SKM-1 treated with dmso at 0.1 percent for 144 hours (cell line): ENCODE results near the gene FCHSD2.

Experiments
- DNase-seq: peaks from one replicate; lab custom pipeline; 2025; ENCODE audit not compliant: unreplicated experiment; lab: John Stamatoyannopoulos, UW

FCHSD2 gene

DNA sequence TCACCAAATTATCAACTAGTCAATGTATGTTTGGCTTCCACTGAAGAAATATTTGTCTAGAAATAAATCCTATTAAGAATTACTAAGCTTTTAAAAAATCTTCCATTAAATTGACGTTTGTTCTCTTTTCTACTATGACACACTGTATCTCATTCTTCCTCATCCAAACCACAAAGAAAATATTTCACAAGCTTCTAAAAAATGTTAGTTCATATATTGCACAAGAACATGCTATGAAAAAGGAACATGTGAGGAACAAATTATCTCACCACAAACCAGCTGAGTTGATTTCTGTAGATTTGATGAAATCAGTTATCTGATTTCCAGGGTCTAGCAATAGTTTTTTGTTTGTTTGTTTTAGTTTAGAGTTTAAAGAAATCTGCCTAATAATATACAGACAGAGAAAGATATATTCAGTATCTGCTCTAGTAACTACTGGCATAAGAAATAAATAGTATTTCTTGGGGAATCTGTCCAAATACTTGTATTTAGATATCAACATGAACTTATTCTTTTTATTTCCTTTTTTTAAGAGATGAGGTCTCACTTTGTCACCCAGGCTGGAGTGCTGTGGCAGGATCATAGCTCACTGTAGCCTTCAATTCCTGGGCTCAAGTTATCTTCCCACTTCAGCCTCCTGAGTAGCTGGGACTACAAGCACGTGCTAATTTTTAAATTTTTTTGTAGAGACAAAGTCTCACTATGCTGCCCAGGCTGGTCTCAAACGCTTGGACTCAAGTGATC lies 166.2 kb downstream of the FCHSD2 start:
- peak; percentile 97 for DNase-seq

DNA sequence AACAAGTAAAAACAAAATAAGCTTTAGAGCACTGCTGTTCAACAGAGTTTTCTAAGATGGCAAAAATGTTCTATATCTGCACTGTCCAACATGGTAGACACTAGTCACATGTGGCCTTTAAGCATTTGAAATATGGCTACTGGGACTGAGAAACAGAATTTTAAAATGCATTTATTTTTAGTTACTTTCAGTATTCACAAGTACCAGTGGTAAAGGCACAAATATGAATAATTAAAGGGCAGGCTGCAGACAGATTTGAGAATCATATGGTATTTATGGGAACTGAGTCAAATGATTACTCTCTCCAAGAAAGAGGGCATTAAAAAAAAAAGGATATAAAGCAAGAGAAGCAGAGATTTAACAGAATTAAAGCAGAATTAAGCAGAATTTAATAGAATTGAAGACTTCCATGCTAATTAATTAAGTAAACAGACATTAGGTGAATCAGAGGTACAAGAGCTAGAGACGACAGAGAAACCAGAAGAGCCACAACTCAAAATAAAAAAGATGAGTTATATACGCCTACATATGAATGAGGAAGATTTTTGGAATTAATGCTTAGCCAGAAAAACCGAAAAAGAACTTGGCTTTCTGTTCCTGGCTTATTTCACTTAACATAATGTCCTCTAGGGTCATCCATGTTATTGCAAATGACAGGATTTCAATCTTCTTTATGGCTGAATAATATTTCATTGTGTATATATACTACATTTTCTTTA lies 167.5 kb downstream of the FCHSD2 start:
- no peak for DNase-seq

DNA sequence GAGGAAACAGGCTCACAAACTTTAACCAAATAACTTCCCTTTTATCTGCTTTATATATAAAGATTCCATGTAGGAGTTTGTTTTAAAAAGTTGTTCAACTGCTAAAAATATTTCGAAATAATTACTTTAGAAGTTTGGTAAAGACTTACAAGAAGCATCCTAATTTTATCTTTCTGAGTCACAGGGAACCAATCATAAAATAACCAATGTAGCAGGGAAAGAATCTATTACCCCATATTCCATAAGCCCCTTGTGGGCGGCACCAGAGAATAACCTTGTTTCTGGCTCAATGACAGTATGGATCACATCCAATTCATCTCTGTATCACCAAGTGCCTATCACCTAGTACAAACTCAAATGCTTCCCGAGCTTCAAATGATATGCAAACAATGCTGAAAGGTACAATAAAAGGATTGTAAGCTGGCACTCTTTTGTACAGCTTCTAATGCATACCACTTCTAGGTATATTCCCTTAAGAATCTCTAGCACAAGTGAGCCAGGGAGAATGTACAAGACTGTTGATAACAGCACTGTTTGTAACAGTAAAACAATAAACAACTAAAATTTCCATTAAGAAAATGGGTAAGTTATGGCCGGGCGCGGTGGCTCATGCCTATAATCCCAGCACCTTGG lies 169.5 kb downstream of the FCHSD2 start:
- no peak for DNase-seq

DNA sequence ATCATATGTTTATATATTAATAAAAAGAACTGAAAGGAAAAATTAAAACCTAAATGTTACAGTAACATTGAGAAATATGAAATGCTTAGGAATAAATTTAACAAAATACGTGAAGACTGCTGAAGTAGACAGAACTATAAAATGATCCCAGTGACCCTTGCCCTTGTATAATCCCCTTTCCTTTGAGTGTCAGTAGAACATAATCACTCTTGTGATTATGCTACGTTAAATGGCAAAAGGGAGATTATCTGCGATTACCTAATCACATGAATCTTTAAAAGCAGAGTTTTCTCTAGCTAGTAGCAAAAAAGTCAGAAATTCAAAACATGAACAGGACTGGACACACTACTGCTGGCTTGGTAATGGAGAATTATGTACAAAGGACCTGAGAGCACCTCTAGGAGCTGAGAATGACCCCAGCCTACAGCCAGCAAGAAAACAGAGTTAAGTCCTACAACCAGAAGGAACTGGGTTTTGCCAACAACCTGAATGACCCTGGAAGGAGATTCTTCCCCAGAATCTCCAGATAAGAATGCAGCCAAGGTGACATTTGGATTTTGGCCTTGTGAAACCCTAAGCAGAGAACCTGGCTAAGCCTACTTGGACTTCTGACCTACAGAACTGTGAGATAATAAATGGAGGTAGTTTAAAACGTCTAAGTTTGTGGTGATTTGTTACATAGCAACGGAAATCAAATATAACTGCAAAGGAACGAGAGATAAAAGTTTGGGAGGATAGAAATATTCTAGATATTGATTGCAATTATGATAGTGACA lies 170.7 kb downstream of the FCHSD2 start:
- DNase-seq, result no peak

DNA sequence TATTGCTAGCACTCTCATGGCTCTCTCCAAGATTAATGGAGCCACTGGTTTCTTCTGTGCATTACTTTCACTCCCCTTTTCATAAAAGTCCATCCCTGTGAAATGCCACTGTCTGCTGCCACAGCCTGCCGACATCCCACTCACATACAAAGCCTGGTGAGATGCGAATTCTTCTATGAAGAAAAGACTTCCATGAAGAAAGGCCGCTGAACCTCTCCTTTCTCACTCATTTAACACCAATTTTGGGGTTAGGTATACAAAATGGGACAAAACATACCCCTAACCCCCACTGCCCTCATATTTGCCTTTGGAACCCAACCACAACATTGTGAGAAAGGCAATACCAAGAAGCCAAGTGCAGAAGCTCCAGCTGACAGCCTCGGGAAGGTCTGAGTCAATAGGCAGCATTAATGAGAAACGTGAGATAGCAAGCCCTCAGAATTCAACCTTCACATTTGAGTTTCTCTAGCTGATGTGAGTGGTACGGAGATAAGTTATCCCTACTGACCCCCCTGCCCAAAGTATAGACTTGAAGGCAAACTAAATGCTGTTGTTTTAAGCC lies 171.5 kb downstream of the FCHSD2 start:
- no peak for DNase-seq

DNA sequence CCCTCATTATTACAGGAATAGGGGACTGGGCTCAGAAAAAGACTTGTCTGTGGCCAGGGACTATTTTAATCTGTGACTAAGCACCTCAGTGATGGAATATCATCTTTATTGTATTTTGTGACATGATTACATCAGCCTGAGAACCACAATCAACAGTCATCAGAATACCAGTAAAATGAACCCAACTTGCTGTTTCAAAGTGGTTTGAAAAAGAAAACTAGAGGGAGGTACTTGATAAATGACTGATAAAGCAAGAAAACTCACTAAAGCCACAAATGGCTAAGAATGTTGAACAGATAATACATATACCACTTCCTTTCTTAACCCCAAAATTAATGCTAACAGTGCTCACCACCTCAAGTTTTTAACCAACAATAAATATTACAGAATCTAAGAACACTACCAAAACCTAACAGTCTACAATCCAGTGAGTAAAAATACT lies 172.2 kb downstream of the FCHSD2 start:
- no peak for DNase-seq

DNA sequence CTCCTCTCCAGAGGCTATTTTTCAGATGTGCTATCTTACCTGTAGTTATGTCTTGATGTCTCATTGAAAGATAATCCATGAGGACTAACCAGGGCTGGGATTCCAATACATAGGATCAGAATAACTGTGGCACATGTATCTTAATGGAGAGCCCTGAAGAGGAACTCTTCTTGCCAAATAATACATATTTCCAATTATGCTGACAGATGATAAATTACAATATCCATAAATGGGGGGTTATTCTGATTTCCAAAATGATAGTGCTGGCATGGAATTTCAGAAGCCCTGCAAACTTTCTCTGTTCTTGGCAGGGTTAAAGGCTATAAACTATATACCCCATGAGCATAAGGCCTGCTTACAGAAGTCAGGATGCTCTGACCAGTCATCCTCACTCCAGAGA lies 173.7 kb downstream of the FCHSD2 start:
- DNase-seq, result no peak

DNA sequence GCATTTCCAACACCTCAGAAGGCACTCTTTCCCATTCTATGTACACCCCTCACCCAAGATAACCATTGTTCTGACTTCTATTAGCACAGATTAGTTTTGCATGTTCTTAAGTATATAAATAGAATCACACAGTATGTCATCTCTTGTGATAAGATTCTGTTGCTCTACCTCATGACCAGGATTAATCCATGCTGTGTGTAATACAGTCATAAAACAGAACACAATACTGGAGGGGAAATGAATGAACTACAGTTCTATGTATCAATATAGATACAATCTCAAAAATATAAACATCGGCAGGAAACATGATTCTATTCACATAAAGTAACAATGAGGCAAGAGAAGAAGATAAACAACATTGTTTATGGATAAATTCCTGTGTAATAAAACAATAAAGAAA lies 176.4 kb downstream of the FCHSD2 start:
- DNase-seq, result no peak

DNA sequence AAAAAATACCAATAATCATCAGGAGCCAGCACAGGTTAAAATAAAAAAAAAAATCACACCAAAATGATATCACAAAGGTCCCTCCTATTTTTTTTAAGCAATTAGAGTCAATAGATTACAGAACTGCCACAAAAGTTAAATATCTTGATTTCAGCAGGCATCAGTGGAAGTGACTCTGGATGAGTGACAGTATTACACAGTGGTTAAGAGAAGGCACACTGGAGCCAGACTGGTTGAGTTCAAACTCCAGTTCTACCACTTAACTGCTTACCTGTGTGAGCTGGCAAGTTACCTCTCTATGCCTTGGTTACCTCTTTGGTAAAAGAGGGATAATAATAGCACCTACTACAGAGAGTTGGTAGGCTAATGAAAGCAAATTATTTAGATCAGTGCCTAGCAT lies 179.4 kb downstream of the FCHSD2 start:
- DNase-seq, result no peak

DNA sequence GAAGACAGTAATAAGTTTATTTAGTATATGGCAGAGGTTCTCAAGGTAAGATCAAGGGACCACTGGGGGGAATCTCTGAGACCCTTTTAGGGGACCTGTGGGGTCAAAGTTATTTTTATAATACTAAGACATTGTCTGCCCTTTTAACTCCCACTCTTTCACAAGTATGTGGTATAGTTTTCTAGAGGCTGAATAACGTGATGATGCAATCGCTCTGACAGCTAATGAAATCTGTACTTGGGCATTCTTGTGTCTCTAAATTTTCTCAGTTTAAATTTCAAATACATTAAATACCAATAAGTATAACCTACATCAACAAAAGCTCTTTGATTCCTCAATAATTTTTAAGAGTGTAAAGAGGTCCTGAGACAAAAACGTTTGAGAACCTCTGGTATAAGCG lies 180.0 kb downstream of the FCHSD2 start:
- DNase-seq, result peak; percentile 26

DNA sequence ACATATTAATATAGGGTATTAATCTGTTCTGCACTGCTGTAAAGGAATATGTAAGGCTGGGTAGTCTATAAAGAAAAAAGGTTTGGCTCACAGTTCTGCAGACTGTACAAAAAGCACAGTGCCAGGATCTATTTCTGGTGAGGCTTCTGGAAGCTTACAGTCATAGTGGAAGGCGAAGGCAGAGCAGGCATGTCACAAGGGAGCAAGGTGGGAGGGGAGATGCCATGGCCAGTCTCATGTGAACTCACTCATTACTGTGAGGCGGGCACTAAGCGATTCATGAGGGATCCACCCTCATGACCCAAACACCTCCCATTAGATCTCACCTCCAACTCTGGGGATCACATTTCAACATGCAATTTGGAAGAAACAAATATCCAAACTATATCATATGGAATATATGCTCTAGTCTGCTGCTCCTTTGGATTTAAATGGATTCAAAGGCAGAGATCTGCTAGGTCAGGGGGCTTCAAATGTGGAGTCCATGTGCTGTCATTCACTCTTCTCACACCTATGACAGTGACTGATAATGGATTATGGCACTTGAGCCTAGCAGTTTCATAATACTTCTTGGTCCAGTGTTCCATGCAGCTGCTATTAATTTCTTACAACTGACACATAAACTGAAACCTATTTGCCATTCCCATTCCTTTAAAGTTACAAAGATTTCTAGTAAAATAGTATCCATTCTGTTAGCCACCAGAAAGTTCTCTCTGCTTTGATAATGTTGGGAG lies 182.0 kb downstream of the FCHSD2 start:
- DNase-seq, result no peak

DNA sequence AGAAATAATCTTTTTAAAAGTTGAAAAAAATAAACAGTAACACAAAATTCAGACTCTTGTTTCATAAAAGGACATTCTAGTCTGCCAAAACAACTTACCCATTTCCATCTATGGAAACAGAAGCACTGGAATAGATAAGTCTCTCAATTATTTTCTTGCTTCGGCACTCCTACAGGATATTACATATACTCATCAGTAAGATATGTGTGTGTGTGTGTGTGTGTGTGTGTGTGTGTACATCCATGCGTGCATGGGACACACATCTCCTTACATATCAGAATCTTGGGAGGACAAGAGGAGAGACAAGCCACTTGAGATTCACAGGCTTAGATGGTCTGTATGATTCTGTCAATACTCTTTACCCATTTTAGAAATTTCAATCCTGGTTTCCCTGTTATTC lies 183.3 kb downstream of the FCHSD2 start:
- DNase-seq, result no peak

DNA sequence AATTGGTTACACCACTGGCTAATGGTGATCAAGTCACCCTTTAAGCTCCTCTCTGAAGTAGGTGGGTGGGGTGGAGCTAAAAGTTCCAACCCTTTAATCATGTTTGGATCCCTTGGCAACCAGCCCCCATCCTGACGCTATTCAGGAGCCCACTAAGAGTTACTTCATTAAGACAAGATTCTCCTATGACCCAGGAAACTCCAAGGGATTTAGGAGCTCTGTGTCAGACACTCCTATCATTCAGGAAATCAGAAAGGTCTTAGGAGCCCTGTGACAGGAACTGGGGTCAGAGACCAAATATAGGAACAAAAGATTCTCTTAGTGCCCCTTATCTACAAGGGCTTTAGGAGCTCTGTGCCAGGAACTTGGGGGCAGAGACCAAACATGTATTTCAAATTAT lies 186.7 kb downstream of the FCHSD2 start:
- no peak for DNase-seq

DNA sequence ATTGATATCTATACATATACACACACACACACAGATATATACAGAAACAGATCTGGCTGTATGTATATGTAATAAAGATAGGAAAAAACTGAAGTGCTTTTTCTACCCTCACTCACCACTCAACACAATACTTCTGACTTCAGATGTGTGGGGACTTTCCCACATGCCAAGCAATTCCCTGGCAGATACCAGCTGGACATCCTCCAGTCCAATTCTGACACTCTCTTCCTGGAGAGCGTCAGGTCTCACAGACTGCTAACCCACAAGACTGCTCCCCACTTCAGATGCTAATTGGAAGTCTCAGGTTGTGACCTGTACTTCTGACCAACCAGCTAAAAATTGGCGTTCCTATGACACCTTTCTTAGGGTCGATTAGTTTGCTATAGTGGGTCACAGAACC lies 187.3 kb downstream of the FCHSD2 start:
- DNase-seq, result no peak

DNA sequence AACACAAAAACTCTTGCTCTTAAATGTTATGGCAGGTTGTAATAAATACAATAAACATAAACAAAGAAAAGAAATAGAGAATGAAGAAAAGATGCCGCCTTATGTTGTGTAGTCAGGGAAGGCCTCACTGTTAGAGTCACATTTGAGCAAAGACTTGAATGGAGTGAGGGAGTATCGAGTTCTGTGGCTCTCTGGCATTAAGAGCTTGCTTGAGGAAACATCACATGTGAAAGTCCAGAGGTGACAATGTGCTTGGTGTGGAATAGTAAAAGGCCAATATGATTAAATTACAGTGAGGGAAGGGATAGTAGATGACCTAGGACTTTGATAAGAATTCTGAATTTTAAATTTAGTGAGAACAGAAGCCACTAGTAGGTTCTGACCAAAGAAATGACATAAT lies 188.5 kb downstream of the FCHSD2 start:
- DNase-seq, result no peak

DNA sequence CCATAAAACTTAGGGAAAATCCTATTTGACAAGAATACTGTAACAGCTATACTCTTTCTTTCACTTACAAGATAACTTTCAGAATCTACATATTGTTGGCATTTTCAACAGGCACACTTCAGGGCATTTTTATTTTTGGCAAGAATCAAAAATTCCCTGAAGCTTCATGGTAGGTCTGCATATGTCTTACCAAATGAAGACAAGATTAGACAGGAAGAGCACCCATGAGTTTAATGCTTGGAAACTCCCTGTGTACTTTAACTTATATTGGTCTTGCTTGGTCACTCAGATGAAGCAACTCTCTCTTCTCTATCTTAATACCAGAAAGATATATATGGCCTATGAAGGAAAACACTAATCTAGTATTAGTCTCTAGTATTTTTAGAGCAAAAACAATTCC lies 190.2 kb downstream of the FCHSD2 start:
- no peak for DNase-seq

DNA sequence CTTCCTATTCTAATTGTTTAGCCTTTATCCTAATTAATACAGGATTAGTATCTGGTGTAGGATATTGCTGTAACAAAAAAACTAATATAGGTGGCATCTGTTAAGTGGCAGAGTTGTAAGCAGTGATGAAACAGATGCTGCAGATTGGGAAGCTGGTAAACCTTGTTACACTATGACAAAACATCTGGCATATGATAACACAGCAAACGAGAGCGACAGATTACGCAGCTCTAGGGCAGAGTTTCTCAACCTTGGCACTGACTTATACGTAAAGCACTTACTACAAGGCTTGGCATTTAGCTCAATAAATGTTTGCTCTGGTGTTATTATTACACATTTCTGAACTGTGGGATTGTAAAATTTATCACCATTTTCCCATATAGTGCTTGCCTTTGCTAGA lies 190.9 kb downstream of the FCHSD2 start:
- DNase-seq, result no peak

DNA sequence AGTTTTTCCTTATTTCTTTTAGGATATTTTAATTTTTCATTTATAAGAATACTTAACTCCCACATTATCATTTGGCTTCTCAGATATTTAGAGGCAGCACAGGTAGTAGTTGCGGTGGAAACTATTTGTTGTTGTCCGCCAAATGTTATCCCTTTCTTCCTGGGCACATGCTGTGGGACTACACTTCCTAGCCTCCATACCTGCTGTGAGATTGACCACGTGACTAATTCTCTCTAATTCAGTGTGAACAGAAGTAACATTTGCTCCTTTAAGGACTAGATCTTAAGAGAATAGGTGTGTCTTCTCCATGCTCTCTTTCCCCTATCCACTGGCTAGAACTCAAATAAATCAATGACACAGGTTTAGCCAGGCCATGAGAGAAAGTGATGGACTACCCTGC lies 191.4 kb downstream of the FCHSD2 start:
- DNase-seq, result no peak

DNA sequence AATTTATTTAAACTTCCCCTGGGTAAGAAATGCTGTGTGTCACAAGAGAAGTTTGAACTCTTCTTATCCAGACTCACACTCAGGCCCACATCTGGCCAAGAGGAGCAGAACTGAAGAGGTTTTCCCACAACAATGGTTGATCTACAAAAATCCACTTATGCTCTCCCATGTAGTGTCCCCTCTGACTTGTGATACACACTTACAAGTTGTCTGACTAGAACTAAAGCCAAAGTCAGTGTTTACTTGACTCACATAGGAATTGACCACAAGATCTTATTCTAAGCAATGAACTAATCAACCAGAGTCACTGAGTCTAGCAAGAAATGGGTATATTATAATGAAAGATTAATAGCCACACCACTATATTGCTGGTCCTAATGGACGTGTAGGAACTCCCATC lies 194.9 kb downstream of the FCHSD2 start:
- DNase-seq, result no peak

DNA sequence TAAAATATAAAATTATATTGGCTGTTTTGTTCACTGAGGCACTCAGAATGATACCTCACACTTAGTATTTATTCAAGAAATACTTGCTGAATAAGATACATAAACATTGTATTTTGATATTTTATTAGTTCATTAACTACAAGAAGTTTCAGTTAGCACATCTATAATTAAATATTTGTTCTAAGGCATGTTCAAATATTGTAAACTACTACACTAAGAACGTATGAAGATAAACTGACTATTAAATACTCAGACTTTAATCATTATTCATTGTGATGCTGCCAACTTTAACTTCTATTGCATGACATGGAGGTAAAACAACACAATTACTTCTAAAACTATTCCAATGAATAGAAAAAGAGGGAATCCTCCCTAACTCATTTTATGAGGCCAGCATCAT lies 198.5 kb downstream of the FCHSD2 start:
- DNase-seq, result no peak

DNA sequence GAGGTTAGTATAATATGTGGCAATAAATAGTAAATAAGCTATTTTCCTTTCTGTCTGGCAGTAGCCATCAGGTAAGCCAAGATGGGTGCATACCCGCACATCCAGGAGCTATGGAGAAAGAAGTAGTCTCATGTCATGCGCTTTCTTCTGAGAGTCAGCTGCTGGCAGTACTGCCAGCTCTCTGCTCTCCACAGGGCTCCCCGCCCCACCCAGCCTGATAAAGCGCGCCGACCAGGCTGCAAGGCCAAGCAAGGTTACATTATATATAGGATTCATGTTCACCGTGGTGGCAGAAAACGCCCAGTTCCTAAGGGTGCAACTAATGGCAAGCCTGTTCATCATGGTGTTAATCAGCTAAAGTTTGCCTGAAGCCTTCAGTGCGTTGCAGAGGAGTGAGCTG lies 201.7 kb downstream of the FCHSD2 start:
- DNase-seq, result no peak
